ENCODE results near the gene NDUFAF8. TPM values are rescaled to one million over a fixed set of nuclear protein-coding genes. Genes with fewer than 3 reads are reported as not detected.

The NDUFAF8 gene
- polyA plus RNA-seq, 1 donor from 2014 or later, result 76.4 TPM

DNA sequence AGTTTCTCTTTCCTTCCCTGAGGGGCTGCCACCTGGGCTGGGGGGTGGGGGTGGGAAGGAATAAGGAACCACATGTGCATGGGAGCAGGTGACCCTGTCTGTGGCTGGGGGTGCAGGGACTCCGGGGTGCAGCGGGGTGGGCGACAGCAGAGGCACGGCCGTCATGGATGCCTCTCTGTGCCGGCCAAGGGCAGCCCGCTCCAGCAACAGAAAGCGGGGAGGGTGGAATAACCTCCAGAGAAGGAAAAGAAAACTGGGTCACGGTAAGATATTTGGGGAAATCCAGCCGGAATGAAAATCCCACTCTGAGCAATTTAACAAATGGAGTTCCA lies 4.2 kb downstream of the NDUFAF8 start:
- H3K27ac ChIP-seq (ENCODE audit: low read length), result no peak overlapping the region
- TF ChIP-seq SMC3 (conservative IDR thresholded peaks at IDR 0.05; ENCODE audit: poor library complexity) (no peak), REST (IDR thresholded peaks at IDR 0.05; ENCODE audit: borderline replicate concordance) (no peak), EP300 (conservative IDR thresholded peaks at IDR 0.05; ENCODE audit: poor library complexity, severe bottlenecking) (no peak), MXI1 (conservative IDR thresholded peaks at IDR 0.05; ENCODE audit: poor library complexity, severe bottlenecking) (no peak), POLR2AphosphoS5 (IDR thresholded peaks at IDR 0.05) (no peak), EZH2 (IDR thresholded peaks at IDR 0.05; ENCODE audit: borderline replicate concordance, insufficient read depth, low read length, poor library complexity, severe bottlenecking) (no peak), TAF1 (IDR thresholded peaks at IDR 0.05; ENCODE audit: low read depth) (no peak), RAD21 (conservative IDR thresholded peaks at IDR 0.05) (no peak)
- TF ChIP-seq, protein P1, sequence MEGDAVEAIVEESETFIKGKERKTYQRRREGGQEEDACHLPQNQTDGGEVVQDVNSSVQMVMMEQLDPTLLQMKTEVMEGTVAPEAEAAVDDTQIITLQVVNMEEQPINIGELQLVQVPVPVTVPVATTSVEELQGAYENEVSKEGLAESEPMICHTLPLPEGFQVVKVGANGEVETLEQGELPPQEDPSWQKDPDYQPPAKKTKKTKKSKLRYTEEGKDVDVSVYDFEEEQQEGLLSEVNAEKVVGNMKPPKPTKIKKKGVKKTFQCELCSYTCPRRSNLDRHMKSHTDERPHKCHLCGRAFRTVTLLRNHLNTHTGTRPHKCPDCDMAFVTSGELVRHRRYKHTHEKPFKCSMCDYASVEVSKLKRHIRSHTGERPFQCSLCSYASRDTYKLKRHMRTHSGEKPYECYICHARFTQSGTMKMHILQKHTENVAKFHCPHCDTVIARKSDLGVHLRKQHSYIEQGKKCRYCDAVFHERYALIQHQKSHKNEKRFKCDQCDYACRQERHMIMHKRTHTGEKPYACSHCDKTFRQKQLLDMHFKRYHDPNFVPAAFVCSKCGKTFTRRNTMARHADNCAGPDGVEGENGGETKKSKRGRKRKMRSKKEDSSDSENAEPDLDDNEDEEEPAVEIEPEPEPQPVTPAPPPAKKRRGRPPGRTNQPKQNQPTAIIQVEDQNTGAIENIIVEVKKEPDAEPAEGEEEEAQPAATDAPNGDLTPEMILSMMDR (IDR thresholded peaks at IDR 0.05; ENCODE audit: poor library complexity, severe bottlenecking), result no peak
- H3K9me3 ChIP-seq (ENCODE audit: low read length), result no peaks in the 10 kb centered on the region
- H3K79me2 ChIP-seq (replicated peaks; ENCODE audit: insufficient read depth, low read length), result peaks cover 9% of the 10 kb centered on the region
- H3F3A ChIP-seq (ENCODE audit: insufficient read depth, low read length, poor library complexity, severe bottlenecking), result no peaks in the 10 kb centered on the region
- H3K4me3 ChIP-seq (ENCODE audit: low read length), result no peak overlapping the region
- H3K36me3 ChIP-seq (ENCODE audit: insufficient read depth, low read length), result no peaks in the 10 kb centered on the region
- no peak overlapping the region for H3K4me2 ChIP-seq (ENCODE audit: low read length)
- no peak overlapping the region for H3K9ac ChIP-seq (ENCODE audit: low read length)
- H3K27me3 ChIP-seq (ENCODE audit: insufficient read depth, low read depth, low read length), result no peaks in the 10 kb centered on the region
- H4K20me1 ChIP-seq (ENCODE audit: insufficient read depth), result no peaks in the 10 kb centered on the region
- no peaks in the 10 kb centered on the region for H3K9me2 ChIP-seq (ENCODE audit: insufficient read depth, low read length)
- H2AFZ ChIP-seq (ENCODE audit: low read depth, low read length), result no peak overlapping the region

GRCh38 chr17:81244358-81245023 lies 5.4 kb downstream of the NDUFAF8 start:
- Histone ChIP-seq H3K4me3 (ENCODE audit: low read length) (no peak overlapping the region), H3K9ac (ENCODE audit: low read length) (no peak overlapping the region), H2AFZ (ENCODE audit: low read depth, low read length) (no peak overlapping the region), H4K20me1 (ENCODE audit: insufficient read depth) (no peaks in the 10 kb centered on the region), H3K27ac (ENCODE audit: low read length) (no peak overlapping the region), H3F3A (ENCODE audit: insufficient read depth, low read length, poor library complexity, severe bottlenecking) (no peaks in the 10 kb centered on the region), H3K27me3 (ENCODE audit: insufficient read depth, low read depth, low read length) (no peaks in the 10 kb centered on the region), H3K79me2 (replicated peaks; ENCODE audit: insufficient read depth, low read length) (peaks cover 8% of the 10 kb centered on the region), H3K36me3 (ENCODE audit: insufficient read depth, low read length) (no peaks in the 10 kb centered on the region), H3K9me2 (ENCODE audit: insufficient read depth, low read length) (no peaks in the 10 kb centered on the region), H3K9me3 (ENCODE audit: low read length) (no peaks in the 10 kb centered on the region), H3K4me2 (ENCODE audit: low read length) (no peak overlapping the region)
- TF ChIP-seq POLR2AphosphoS5 (IDR thresholded peaks at IDR 0.05) (no peak), MXI1 (conservative IDR thresholded peaks at IDR 0.05; ENCODE audit: poor library complexity, severe bottlenecking) (no peak), EP300 (conservative IDR thresholded peaks at IDR 0.05; ENCODE audit: poor library complexity, severe bottlenecking) (no peak), TAF1 (IDR thresholded peaks at IDR 0.05; ENCODE audit: low read depth) (no peak), SMC3 (conservative IDR thresholded peaks at IDR 0.05; ENCODE audit: poor library complexity) (no peak), REST (IDR thresholded peaks at IDR 0.05; ENCODE audit: borderline replicate concordance) (no peak), EZH2 (IDR thresholded peaks at IDR 0.05; ENCODE audit: borderline replicate concordance, insufficient read depth, low read length, poor library complexity, severe bottlenecking) (no peak), RAD21 (conservative IDR thresholded peaks at IDR 0.05) (no peak)
- TF ChIP-seq, protein P1 (IDR thresholded peaks at IDR 0.05; ENCODE audit: poor library complexity, severe bottlenecking), result no peak

Measured in neural cell (in vitro differentiated cells).